NCI-H510A treated with DMSO at 0.1 percent for 48 hours (cell line): ENCODE measurements around the gene RPL22.
"Not testable (repeated sequence)": the region's sequence is repeated elsewhere in the genome, so short reads cannot be mapped to it uniquely, and the experiment has no call there.

ENCODE experiments used
- DNase-seq: peaks from one replicate; lab custom pipeline; 2025; lab: John Stamatoyannopoulos, UW

The RPL22 gene

DNA sequence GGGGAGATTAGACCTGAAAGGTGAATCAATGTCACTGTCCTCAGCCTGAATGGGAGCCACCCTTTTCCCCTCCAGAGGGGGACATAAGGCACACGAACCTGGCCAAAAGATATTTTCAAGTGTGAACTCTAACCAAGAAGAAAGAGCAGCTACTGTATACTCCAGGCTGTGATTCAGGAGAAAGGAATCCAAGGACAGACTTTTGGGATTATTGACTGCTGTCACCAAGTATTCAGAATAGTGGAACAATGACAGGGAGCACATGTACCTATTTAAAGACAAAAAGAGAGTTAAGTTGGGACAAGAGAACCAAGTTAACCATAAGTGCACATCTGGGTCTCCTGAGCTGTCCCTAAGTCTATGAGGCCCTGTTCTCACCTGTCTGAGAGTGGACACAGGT, 34.0 kb upstream of the RPL22 start:
- DNase-seq: no peak

DNA sequence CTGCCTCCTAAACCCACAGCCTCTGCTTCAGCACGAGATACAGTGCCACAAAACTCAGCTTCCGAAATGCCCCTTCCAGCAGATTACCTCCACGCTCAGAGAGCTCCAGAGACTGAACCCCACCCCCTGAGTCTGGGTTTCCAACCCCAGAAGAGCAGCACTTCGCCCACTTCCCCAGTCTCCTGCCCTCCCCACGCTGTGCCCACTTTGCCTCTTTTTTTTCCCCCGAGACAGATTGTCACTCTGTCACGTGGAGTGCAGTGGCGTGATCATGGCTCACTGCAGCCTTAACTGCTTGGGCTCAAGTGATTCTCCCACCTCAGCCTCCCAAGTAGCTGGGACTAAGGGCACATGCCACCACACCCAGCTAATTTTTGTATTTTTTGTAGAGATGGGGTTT, 26.3 kb upstream of the RPL22 start:
- DNase-seq: no peak

DNA sequence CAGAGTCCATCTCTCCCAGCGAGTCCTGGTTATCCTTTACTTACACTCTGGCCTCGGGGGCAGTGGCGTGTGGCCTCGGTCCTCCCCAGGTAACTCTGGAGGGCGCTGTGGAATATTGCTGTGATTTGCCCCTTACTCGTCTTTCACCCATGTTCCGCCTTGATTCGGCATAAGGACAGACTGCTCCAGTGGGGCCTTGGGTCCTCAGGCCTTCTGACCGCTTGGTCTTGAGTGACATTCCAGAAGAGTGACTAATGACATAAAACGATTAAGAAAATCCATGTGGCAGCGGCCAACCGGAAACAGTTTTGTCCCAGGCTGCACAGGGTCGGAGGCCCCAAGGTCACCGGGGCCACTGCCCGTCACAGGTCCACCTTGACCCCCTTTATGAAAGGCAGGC, 25.3 kb upstream of the RPL22 start:
- no peak for DNase-seq

DNA sequence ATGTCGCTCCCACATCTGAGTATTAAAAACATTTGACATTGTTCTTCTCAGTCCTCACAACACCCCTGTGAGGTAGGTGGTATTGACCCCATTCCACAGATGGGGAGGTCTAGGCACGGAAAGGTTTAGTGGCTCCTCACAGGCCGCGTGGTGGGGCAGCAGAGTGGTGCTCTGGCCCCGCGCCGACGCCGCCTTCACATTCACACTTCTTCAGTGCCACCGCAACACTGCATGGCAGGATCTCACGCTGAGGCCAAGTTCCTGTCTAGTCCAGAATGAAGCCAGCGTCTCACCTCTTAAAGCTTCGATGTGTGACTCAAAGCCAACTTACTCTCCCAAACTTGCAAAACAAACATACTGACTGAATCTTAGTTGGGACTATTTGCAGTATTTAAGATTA, 24.2 kb upstream of the RPL22 start:
- no peak for DNase-seq

DNA sequence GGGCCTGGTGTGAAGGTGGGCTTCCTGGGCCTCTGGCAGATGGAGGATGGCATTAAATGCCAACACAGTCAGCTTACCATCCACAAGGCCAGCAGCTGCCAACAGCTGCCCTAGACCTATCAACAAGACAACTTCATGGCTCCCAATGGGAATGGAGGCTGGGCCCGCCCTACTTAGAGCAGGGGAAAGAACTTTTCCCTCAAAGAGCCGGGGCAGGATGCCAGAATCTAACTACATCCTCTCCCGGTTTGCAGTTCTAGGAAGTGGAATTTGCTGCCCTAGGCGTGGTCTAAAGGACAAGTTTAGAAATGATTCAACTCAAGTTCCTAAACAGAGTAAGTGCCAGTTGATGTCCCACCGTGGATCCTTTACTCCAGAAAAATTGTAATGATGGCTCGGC, 23.2 kb upstream of the RPL22 start:
- no peak for DNase-seq

DNA sequence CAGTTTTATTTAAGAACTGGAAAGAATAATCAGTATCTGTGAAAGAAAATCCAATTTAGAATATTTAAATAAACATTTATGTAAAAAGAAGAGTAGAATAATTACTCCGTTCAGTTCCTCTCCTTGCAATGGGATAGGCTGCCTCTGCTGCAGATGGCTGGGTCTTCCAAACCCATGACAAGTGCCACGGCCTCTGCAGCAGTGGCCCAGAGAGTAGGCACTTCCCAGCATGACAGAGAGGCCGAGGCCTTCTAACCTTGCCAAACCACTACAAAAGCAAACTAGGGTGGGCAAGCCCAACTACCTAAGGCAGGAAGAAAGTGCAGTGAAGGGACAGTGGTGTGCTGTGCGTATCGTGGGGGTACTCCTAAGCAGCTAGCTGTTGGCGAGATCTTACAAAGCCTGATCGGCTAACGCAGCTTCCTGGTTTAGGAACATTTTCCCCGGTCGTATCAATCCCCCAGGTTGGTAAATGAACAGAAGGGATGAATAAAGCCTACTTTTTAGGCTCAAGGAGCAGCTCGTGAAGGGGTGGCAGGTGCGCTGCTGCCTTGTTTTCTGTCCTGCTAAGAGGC, 21.9 kb upstream of the RPL22 start:
- no peak for DNase-seq

DNA sequence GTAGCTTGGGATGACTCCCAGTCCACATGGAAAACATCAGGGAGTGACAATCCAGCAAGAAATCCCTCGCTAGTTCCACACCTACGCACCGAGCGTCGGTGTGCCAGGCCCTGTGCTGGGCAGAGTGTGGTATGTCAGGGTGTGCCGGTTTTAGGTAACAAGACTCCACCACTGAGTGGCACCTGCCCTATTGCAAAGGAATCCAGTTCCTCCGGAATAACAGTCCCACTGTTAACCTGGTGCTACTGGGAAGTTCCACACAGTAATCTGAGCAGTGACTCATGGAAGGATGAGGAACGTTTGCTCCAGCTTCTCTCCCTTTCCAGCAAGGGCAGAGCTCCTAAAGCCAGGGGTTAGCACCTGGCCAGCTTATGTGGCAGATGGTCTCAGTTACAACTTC, 20.8 kb upstream of the RPL22 start:
- DNase-seq: no peak

DNA sequence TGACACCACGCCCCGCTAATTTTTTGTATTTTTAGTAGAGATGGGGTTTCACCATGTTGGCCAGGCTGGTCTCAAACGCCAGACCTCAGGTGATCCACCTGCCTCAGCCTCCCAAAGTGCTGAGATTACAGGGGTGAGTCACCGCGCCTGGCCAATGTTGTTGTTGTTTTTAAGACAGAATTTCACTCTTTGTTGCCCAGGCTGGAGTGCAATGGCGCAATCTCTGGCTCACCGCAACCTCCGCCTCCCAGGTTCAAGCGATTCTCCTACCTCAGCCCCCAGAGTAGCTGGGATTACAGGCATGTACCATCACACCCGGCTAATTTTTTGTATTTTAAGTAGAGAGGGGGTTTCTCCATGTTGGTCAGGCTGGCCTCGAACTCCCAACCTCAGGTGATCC, 20.2 kb upstream of the RPL22 start:
- DNase-seq: not testable (repeated sequence)

DNA sequence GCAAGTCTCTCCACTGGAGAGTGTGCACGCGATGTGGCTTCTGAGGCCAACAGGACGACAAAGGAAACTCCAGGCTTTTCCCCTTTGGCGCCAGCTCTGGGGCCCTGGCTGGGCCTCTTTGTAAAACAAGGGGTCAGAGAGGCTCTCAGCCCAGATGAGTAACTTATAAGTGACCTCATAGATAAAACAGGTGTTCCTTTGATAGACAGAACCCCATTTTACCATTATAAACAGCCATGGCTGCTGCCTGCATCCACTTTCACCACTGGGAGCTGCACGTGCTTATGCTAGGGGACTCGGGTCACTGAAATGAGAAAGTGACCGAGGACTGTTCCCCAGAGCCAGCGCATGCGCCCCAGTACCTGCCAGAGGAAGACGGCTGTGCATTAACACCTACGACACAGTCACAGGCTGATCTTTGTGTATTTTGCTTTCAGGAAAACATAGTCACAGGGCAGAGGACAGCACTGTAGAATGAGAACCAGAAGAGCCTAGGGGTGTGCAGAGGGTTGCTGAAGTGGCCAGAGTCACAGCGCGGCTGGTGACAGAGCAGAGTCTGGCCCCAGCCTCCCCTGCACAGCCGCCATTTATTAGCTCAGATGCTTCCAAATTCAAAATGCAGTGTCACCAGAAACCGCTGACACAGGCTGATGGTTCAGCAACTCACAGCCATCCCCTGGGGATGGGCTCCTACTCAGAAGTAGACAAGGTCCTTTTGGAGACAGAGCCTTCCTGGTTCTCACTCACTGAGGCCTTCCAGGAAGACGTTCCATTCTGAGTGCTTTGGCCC, 19.2 kb upstream of the RPL22 start:
- peak; percentile 37 for DNase-seq

DNA sequence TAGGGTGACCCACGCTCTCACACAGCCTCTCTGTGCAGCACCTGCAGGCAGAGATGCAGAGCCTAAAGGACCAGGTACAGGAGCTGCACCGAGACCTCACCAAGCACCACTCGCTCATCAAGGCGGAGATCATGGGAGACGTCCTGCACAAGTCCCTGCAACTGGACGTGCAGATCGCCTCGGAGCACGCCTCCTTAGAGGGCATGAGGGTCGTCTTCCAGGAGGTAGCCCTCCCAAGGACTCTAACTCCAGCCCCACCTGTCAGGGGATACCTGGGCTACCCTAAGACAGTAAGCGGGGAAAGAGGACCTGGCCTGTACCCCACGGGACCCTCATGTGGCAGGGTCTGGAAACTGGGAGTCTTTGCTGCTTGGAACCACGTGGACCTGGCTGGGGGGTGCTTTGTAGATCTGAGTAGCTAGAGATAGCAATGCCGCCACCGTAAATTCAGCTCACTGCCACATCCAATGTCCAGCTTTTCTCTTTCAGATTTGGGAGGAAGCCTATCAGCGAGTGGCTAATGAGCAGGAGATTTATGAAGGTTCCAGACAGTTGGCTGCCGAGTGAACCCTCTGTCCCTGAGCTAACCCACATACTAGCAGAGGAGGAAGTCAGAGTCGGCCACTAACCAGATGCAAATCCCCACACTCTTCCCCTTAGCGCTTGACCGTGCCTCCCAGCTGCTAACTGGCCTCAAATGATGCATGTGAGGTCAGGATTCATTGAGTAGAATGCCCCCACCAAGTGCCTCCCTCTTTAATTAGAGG, 13.0 kb upstream of the RPL22 start:
- DNase-seq: no peak

DNA sequence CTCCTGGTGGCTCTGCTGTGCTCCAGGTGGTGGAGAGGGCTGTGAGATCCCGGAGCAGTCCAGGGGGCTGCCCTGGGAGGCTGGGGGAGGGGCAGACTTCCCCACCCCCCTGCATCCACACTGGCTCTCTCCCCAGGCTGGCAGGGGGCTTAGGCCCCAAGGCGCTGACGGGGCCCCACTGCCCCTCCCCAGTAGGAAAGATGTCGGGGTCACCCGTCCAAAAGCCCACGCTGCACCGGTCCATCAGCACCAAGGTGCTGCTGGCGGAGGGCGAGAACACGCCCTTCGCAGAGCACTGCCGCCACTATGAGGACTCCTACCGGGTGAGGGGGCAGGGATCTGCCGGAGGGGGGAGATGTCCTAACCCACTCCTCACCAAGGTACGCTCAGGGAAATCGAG, 12.3 kb upstream of the RPL22 start:
- DNase-seq: no peak

DNA sequence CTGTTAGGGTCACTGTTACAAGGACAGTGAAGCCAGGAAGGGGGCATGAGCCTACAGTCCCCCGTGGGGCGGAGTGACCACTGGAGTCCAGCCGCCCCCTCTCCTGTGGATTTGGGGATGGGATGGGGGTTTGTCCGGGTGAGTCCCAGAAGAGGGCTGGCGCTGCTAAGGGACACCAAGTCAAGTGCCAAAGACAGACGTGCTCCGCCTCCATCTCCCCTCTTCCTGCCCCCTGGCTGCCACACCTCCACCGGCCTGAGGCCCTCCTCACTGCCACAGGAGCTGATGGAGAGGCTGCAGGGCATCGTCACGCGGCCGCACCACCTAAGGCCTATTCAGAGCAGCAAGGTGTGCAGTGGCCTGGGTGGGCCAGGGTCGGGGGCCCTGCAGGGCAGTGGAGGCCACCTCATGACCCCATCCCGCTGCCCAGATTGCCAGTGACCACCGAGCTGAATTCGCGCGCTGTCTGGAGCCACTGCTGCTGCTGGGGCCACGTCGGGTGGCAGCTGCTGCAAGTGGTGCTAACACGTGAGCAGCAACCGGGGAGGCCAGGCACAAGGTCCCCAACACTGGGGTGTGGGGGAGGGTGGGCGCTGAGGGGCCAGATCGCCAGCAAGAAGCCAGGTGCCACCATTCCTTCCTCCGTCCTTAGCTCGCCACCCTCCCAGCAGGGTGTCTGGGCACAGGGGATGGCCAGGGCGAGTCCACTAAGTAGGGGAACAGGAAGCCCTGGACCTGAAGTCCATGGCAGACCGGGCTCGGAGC, 11.4 kb upstream of the RPL22 start:
- no peak for DNase-seq

DNA sequence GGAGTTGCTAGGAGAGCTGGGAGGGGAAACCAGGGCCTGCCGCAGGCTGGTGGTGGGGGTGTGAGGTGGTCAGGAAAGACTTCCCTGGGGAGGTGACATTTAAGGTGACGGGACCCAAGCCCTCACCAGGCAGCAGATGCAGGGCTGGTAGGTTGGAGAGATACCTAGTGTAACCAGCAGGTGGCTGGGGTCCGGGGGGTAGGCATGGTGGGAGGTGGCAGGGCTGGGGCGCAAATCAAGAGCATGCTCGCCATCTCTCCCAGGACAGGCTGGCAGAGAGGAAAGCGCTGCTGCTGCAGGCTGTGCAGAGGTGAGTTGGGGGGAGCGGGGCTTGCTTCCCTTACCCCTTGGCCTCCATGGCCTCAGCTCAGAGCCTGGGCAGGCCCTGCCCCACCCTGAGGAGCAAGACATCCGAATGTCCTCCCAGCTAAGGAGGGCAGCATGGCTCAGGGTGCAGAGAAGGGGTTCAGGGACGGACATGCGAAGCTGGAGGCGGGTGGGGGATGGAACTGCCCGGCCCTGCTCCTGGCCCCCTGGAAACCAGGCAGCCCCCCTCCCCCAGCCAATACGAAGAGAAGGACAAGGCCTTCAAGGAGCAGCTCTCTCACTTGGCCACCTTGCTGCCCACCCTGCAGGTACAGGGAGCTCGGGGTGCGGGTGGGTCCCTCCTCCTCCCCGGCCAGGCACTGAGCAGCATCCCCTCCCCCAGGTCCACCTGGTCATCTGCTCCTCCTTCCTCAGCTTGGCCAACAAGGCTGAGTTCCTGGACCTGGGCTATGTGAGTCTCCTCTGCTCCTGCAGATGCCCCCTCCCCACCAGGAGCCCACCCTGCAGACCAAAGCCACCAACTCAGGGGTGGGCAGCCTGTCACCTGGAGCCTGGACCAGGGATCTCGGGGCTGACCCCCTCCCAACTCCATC, 10.5 kb upstream of the RPL22 start:
- peak; percentile 78 for DNase-seq

DNA sequence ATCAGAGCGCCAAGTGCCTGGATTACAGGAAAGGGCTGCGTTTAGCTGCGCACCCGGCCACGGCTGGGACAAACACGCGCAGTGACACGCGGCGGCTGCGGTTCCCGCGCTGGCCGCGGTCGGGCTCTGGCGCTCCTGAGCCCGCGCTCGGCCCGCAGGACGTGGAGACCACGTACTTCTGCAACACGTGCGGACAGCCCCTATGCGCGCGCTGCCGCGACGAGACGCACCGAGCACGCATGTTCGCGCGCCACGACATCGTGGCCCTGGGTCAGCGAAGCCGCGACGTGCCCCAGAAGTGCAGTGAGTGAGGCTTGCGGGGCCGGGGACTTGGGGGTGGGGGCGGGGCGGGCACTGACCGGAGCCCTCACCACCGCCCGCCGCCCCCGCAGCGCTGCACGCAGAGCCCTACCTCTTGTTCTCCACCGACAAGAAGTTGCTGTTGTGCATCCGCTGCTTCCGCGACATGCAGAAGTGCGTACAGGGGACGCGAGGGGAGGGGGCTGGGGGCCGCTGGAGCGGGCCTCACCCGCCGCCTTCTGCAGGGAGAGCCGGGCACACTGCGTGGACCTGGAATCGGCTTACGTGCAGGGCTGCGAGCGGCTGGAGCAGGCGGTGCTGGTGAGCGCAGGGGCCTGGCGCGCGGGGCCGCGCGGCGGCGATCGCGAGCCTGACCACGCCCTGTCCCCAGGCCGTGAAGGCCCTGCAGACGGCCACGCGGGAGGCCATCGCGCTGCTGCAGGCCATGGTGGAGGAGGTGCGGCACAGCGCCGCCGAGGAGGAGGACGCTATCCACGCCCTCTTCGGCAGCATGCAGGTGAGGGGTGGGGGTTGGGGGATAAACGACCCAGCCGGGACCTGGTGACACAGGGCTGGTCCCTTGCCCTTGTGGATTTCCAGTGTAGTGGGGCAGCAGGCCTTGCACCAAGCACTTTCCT, 9.6 kb upstream of the RPL22 start:
- DNase-seq: peak; percentile 80

DNA sequence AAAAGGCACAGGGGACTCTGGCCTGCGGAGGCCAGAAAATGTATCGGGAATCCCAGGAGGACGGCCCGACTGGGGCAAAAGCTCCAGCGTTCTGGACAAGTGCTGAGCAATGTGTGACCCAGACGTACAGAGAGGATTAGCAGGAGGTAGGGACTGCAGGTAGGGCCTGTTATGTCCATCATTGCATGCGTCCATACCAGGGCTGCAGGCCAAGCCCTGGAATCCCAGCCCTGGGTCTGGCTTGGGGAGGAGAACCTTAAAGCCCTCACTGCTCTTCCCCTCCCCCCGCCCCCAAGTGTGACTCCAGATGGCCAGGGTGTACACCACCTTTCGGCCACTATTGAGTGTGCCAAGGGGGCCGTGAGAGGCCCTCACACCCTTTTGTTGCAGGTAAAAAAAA, 8.5 kb upstream of the RPL22 start:
- no peak for DNase-seq

DNA sequence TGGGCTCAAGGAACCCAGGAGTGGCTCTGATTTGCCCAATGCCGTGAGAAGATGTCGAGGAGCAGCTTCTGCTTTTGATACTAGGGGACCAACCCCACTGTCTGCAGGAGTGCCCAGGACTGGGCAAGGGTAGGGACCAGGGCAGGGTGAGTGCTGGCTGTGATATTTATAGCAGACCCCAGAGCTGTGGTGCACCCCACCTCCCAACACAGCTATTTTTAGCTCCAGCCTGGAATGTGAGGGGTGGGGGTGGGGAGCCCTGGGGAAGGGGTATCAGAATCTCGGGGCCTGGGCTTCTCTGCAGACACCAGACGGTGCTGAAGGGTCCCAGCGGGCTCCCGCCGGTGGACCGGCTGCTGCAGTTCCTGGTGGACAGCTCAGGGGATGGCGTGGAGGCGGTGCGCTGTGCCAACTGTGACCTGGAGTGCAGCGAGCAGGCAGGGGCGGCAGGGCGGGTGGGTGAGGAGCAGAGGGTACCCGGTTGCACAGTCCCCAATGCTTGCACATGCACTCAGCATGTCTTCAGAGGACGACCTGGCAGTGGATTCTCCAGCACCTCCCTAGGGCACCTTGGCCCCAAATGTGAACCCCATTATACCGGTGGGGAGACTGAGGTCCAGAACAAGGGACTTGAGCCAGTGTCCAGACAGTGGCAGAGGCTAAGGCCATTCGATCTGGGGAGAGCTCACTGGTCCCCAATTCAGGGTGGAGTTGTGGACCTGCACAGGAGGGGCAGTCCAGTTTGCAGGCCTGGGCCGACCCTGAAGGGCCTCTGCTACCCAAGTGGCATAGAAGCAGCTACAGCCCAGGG, 7.9 kb upstream of the RPL22 start:
- no peak for DNase-seq

DNA sequence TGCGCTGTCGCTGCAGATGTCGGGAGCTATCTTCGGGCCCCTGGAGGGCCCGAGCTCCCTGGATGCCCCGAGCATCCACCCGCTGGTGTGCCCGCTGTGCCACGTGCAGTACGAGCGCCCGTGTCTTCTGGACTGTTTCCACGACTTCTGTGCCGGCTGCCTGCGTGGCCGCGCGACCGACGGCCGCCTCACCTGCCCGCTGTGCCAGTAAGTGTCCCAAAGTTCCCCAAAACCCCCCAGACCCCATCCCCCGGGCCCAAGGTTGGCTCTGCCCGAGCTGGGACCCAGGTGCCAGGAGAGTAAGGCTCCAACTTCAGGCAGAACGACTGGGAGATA, 7.1 kb upstream of the RPL22 start:
- DNase-seq: no peak

DNA sequence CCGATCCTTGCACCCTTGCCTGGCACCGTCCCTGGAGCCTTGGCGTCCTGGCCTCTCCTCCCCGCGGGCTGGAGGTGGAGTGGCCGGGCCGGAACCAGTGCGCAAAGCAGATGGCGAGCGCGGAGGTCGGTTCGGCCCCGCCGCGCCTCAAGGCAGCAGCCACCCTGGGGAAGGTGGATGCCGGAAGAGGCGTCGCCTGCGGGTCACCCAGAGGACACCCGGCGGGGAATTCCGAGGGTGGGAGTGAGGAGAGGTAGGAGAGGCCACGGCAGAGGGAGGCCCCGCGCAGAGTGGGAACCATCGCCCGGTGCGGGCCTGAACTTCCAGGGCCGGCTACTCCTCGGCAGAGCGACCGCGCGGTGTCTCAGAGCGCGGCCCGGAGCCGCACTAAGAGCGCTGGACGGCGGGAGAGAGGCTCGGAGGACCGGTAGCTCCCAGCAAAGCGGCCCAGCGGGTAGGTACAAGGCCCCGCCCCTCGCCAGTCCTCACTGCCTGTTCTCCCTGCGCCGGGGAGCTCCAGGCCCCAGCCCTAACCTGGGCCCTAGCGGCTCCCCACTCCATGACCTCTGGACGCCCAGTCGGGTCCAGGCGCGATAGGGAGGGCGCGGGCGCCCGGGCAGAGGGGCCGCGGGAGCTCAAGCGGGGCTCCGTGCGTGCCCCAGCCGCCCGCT, 6.6 kb upstream of the RPL22 start, which contains the start of gene RNF207:
Gene RNF207, plus strand, starts transcription at position 271 of the 671 bp plus-strand sequence. CDS start 417 bp downstream, outside the sequence.
- peak; percentile 98 for DNase-seq

DNA sequence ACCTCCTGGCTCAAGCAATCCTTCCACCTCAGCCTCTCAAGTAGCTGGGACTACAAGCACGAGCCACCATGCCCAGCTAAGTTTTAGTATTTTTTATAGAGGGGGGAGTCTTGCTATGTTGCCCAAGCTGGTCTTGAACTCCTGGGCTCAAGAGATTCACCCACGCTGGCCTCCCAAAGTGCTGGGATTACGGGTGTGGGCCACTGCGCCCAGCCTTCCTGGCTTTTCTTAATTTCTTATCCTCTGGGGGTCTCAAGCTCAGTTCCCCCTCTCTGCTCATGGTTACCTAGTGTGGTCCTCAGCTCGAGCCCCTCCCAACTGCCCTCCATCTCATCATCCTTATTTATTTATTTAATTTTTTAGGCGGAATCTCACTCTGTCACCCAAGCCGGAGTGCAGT, 2.9 kb upstream of the RPL22 start:
- DNase-seq: no peak
